Measurements from ENCODE around the gene CRPPA.

DNA sequence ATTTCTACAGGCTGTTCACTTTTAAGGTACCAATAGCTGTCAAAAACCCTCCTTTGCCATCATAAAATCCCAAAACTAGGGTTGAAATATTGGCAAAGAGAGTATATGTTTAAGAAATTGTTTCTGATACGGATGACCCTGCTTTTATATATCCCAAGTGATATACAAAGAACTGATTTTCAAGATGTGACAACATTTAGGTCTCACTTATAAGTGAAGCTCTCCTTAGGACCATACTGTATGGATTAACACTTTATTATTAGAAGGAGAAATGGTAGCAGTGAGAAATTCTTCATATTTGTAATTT lies 11.0 kb upstream of the CRPPA start:
- TF ChIP-seq, protein P1, sequence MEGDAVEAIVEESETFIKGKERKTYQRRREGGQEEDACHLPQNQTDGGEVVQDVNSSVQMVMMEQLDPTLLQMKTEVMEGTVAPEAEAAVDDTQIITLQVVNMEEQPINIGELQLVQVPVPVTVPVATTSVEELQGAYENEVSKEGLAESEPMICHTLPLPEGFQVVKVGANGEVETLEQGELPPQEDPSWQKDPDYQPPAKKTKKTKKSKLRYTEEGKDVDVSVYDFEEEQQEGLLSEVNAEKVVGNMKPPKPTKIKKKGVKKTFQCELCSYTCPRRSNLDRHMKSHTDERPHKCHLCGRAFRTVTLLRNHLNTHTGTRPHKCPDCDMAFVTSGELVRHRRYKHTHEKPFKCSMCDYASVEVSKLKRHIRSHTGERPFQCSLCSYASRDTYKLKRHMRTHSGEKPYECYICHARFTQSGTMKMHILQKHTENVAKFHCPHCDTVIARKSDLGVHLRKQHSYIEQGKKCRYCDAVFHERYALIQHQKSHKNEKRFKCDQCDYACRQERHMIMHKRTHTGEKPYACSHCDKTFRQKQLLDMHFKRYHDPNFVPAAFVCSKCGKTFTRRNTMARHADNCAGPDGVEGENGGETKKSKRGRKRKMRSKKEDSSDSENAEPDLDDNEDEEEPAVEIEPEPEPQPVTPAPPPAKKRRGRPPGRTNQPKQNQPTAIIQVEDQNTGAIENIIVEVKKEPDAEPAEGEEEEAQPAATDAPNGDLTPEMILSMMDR (IDR thresholded peaks at IDR 0.05) = no peak
- TF ChIP-seq POLR2AphosphoS5 (IDR thresholded peaks at IDR 0.05) (no peak), POLR2A (IDR thresholded peaks at IDR 0.05) (no peak)
